Measurements from ENCODE around the gene ZBTB7C.

GRCh38 chr18:48044944-48045343, 364.2 kb downstream of the ZBTB7C start:
- TF ChIP-seq CTCF (IDR thresholded peaks at IDR 0.05): no peak
- TF ChIP-seq POLR2A (IDR thresholded peaks at IDR 0.05): no peak

All from body of pancreas (tissue), 4 donors.